Thyroid gland (tissue), 4 donors: Measurements from ENCODE around the gene STAT3. TPM values are rescaled to one million over a fixed set of nuclear protein-coding genes. Genes with fewer than 3 reads are reported as not detected.

ENCODE experiments used
- DNase-seq, 2 donors: peaks; one replicate each; pipeline ENCODE4 v3.0.0-alpha.2; 2019
- H3K27ac ChIP-seq, 3 donors: fragments of 200-600 bp; sonication (generic); 1 replicate in 2 of 3; 2 replicates in 1 of 3; pipeline ENCODE4 v1.5.1; 2016 to 2019; ENCODE audit warnings: mild to moderate bottlenecking in 1 of 3, moderate library complexity in 1 of 3
- H3K27me3 ChIP-seq: fragments of 200-600 bp; sonication (generic); one replicate; pipeline ENCODE4 v1.5.1; 2019
- H3K36me3 ChIP-seq, 2 donors: fragments of 200-600 bp; sonication (generic); one replicate each; pipeline ENCODE4 v1.5.1; 2016 to 2019
- H3K4me1 ChIP-seq, 2 donors: fragments of 200-600 bp; sonication (generic); one replicate each; pipeline ENCODE4 v1.5.1; 2017 to 2019
- H3K4me3 ChIP-seq, 3 donors: fragments of 200-600 bp; sonication (generic); replicated peaks in 1 of 3; 1 replicate in 2 of 3; 2 replicates in 1 of 3; pipeline ENCODE4 v1.5.1; 2016; ENCODE audit warnings: mild to moderate bottlenecking in 1 of 3
- H3K9me3 ChIP-seq: fragments of 200-600 bp; sonication (generic); one replicate; pipeline ENCODE4 v1.5.1; 2017
- CTCF ChIP-seq, 6 experiments: fragments of 200-600 bp in 3 of 6; fragments of 450-650 bp in 3 of 6; sonication (generic) in 3 of 6; IDR thresholded peaks; one replicate each; pipeline ENCODE4 v1.5.1; 2016 to 2019; ENCODE audit warnings: antibody characterized with exemption in 6 of 6, mild to moderate bottlenecking in 2 of 6, inconsistent platforms in 1 of 6, moderate library complexity in 1 of 6
- POLR2A ChIP-seq, 2 donors: fragments of 450-650 bp; IDR thresholded peaks; one replicate each; pipeline ENCODE4 v1.6.1; 2017; ENCODE audit warnings: antibody characterized with exemption in 2 of 2, mild to moderate bottlenecking in 2 of 2, moderate library complexity in 1 of 2
- WGBS, 2 donors: methylation state at CpG; one replicate each; pipeline ENCODE4 v1.1.5; 2017; 5-methylcytosine and 5-hydroxymethylcytosine counted together
- intact Hi-C: fragments of 100-400 bp; cut with DNase I; formaldehyde crosslinking; loops from one replicate; pipeline ENCODE4 v1.15.1; 2023
- total RNA-seq, 4 donors: library from RNA; depleted of rRNA; stranded (reverse); fragments of >200 nt; gene quantifications; one replicate each; pipeline ENCODE4 v1.2.3, GENCODE V29; 2016

STAT3 gene
- total RNA-seq, 4 donors from 2014 or later: 147 to 292 (median 206) TPM

GRCh38 chr17:42413464-42414040 lies 25.3 kb upstream of the STAT3 start:
- no peaks in the 10 kb centered on the region for H3K9me3 ChIP-seq
- no peak for DNase-seq
- WGBS, 2 donors: 66 to 68% methylated on average over 3 of the region's 3 CpGs
- no peaks in the 10 kb centered on the region for H3K27me3 ChIP-seq
- peaks cover 62 to 75% of the 10 kb centered on the region in 2 donors for H3K4me1 ChIP-seq
- TF ChIP-seq CTCF (IDR thresholded peaks at IDR 0.05) (no peak), POLR2A (IDR thresholded peaks at IDR 0.05) (no peak)
- H3K36me3 ChIP-seq: no peaks in the 10 kb centered on the region
- H3K27ac ChIP-seq: peak overlapping the region; percentile 87 to 93 (median 89)
- intact Hi-C loops: loop anchor here (10.0 kb wide), 1 partner anchor 51 kb away; no protein-coding TSS in a partner anchor
- H3K4me3 ChIP-seq: no peak overlapping the region

- no peaks in the 10 kb centered on the region for H3K27me3 ChIP-seq
- H3K9me3 ChIP-seq: no peaks in the 10 kb centered on the region
- H3K4me3 ChIP-seq: no peak overlapping the region
- DNase-seq: no peak
- peaks cover 63 to 87% of the 10 kb centered on the region in 2 donors for H3K4me1 ChIP-seq
- TF ChIP-seq POLR2A (IDR thresholded peaks at IDR 0.05): no peak
- TF ChIP-seq CTCF (IDR thresholded peaks at IDR 0.05): no peak
- peak overlapping the region in 2 of 3 donors; percentile 47 to 90 for H3K27ac ChIP-seq
- 79 to 86% methylated on average over 10 to 11 of the region's 11 CpGs for WGBS, 2 donors
- intact Hi-C loops: loop anchor here (10.0 kb wide), 1 partner anchor 53 kb away; no protein-coding TSS in a partner anchor
- H3K36me3 ChIP-seq: no peaks in the 10 kb centered on the region
These were observed 23.9 kb upstream of the STAT3 start for GRCh38 chr17:42411905-42412679.

- TF ChIP-seq CTCF (IDR thresholded peaks at IDR 0.05) (no peak), POLR2A (IDR thresholded peaks at IDR 0.05) (no peak)
- intact Hi-C loops: loop anchor here (10.0 kb wide), 1 partner anchor 53 kb away; no protein-coding TSS in a partner anchor
- H3K36me3 ChIP-seq: no peaks in the 10 kb centered on the region
- 45 to 62% methylated on average over 4 of the region's 4 CpGs for WGBS, 2 donors
- DNase-seq: no peak
- H3K4me1 ChIP-seq: peaks cover 63 to 88% of the 10 kb centered on the region in 2 donors
- no peaks in the 10 kb centered on the region for H3K9me3 ChIP-seq
- no peaks in the 10 kb centered on the region for H3K27me3 ChIP-seq
- no peak overlapping the region for H3K4me3 ChIP-seq
- H3K27ac ChIP-seq: peak overlapping the region; percentile 4 to 90 (median 47)
These were observed 23.1 kb upstream of the STAT3 start for GRCh38 chr17:42411361-42411760.

- 67 to 75% methylated on average over 5 of the region's 5 CpGs for WGBS, 2 donors
These were observed 22.1 kb upstream of the STAT3 start for GRCh38 chr17:42410319-42410685.

More at GRCh38 chr17:42410319-42410685, 22.1 kb upstream of the STAT3 start:
- intact Hi-C loops: loop anchor here (10.0 kb wide), 1 partner anchor 54 kb away; no protein-coding TSS in a partner anchor
- no peaks in the 10 kb centered on the region for H3K9me3 ChIP-seq
- H3K27me3 ChIP-seq: no peaks in the 10 kb centered on the region
- no peak for TF ChIP-seq CTCF (IDR thresholded peaks at IDR 0.05)
- TF ChIP-seq POLR2A (IDR thresholded peaks at IDR 0.05): no peak
- DNase-seq: no peak
- peaks cover 56 to 86% of the 10 kb centered on the region in 2 donors for H3K4me1 ChIP-seq
- peak overlapping the region; percentile 73 to 91 (median 90) for H3K27ac ChIP-seq
- H3K36me3 ChIP-seq: no peaks in the 10 kb centered on the region
- H3K4me3 ChIP-seq: no peak overlapping the region
